ENCODE measurements around the gene PCSK5.

Gene PCSK5

DNA sequence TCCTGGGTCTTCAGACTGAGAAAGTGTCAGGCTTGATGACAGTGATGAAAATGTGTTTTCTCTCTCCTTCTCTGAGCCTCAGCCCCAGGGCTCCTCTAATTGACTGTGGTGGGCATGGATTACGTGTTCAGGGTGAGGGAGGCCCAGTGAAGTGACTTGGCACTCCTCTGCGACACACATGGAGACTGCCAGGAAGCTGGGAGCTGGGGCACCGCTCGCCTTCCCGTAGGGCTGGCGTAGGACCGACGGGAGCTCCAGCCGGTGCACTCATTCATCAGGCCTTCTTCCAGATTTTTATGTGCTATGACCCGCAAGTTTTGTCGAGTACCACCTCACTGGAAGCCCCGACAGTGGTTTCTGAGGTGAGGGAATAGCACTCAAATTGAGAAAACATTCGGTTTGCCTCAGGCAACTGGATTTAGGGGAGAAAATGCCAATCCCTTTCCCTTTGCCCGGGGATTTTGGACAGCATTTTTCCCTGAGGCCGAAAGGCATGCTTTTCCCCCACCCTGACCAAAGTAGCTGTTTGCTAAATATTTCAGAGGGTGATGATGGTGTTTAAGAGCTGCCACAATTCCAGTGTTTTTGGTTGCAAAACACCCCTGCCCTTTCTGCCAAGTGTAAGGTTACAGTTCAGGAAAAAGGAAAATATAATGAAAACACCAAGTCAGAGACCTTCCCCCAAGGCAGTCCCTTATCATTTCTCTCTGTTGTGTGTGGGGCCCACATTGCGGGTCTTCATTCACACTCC lies 83.7 kb downstream of the PCSK5 start:
- DNase-seq: no peak

- no peak for DNase-seq
Observed at GRCh38 chr9:75975071-75975470, 84.6 kb downstream of the PCSK5 start.

GRCh38 chr9:75976549-75976948 lies 86.1 kb downstream of the PCSK5 start:
- DNase-seq: no peak

GRCh38 chr9:75979362-75979761 lies 88.9 kb downstream of the PCSK5 start:
- DNase-seq: no peak

DNA sequence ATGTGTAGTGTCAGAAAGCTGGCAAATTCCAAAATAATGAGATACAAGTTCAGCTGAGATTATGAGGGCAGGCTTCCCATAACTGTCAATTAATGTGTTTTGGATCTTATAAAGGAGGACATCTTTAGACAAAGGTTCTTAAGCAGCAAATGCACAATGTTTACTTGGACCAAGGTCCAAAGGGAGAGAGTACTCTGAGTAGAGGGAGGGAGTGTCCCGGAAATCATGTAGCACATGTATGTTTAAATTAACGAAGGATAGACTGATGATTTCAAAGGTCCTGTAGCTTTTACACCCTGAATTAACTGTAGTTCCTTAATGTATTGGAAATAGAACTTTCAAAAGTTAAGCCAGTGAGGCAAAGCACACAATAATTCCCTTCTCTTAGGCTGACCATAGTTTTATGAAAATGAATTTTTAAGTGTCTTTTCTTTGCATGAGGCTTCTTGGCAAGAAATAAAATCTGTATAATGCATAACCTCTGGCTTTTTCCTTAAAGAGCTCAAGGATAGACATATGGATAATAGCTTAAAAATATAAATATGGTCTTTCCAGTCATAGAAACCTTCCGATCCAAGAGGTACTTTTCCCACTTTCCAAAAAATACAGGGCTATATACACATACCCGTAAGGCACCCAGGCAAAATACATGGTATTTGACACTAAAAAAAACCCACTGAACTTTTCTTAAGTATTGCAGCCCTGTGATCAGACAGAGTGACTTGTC lies 93.0 kb downstream of the PCSK5 start:
- DNase-seq: no peak

- DNase-seq: no peak
Observed at GRCh38 chr9:75985515-75985914, 95.0 kb downstream of the PCSK5 start.

- no peak for DNase-seq
Observed at GRCh38 chr9:75988663-75989062, 98.2 kb downstream of the PCSK5 start.

- no peak for DNase-seq
Observed at GRCh38 chr9:75990156-75990555, 99.7 kb downstream of the PCSK5 start.

DNA sequence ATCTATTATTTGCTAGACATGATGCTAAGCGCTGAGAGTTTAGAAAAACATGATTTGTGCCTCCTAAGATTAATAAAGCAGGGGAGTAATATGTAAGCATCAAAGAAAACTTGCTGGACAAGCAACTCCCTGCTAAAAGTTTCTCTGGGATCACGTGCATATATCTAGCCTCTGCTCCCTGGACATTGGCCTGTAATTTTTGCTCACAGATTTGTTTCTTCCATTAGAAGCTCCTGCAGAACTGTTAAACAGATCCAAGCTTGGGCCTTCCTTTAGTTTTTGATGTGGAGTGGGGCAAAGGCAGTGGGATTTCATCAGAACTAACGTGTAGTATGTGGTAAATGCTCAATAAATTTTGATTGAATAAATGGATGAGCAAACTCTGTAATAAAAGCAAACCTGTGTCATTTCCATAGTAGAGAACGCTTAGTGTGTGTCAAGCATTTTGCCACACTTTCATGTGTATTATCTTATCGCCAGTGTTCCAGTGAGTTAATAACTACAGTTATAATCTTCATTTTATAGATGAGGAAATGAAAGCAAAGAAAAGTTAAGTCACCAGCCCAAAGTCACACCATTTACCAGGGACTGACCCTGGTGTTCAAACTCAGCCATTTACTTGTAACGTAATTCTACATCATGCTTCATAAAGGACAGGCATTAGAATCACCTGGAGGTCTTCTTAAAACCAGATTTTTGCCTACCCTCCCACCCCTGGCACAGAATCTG lies 100.3 kb downstream of the PCSK5 start:
- no peak for DNase-seq

- no peak for DNase-seq
Observed at GRCh38 chr9:75992482-75993206, 102.2 kb downstream of the PCSK5 start.

DNA sequence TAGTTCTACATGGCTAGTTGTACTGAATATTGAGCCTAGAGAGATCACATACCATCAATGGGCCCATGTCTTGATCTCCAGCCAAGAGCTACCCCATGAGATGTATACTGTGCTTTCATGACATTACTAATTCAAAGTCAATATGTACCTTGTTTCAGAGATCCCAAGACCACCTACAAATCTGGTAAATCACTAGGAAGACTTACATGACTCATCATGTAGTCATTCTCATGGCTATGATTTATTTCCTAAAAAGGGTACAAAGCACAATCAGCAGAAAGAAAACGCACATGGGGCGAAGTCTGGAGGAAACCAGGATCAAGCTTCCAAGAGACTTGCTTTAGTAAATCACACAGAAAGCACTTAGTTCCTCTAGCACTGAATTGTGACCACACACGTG lies 103.0 kb downstream of the PCSK5 start:
- DNase-seq: no peak

GRCh38 chr9:75995066-75995465 lies 104.6 kb downstream of the PCSK5 start:
- DNase-seq: no peak

- DNase-seq: no peak
Observed at GRCh38 chr9:75996726-75997125, 106.3 kb downstream of the PCSK5 start.

- DNase-seq: no peak
Observed at GRCh38 chr9:75997206-75997605, 106.7 kb downstream of the PCSK5 start.

DNA sequence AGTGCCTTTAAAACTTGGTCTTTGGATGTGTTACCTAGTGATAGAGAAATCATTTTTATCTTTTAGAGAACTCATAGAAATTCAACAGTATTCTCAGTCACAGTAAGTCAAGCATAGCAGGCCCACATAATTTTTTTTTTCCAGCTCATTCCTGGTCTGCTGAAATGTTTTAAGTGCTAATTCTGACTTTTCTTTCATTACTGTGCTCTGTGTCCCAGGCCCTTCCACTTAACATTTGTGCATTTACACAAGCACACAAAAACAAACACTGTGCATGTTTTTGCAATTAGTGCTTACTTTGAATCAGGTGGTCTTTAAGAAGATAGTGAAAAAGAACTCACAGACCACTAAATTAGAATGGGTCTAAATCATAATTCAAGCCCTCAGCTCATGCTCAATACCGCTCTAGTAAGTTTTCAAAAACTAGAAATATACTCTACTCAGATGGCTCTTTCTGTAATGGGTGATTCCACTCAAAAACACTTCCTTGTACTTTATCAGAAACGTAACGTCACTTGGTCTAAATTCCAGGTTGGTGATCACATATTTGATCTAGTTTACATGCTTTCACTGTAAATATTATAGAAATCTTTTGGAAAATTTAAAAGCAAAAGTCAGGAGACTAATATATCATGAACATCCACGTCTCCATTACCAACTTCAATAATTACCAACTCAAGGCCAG lies 107.8 kb downstream of the PCSK5 start:
- DNase-seq: no peak

- no peak for DNase-seq
Observed at GRCh38 chr9:76001459-76001858, 111.0 kb downstream of the PCSK5 start.

DNA sequence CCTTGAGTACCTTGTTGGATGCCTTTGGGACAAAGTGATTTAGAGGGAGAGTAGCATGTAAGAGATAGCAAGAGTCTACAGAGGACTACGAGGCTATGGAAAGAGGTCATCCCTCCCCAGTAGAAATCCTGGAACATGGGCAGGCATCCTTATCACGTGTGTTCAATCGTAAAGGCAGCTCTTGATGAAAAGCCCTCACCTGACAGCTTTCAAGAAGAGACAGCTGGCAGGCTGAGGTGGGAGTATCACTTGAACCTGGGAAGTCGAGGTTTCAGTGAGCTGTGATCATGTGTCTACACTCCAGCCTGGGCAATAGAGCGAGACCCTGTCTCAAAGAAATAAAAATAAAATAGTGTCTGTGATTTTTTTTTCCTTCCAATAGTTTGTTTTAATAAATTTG lies 112.6 kb downstream of the PCSK5 start:
- DNase-seq: no peak

GRCh38 chr9:76004526-76004925 lies 114.1 kb downstream of the PCSK5 start:
- DNase-seq: no peak

- DNase-seq: no peak
Observed at GRCh38 chr9:76007935-76008334, 117.5 kb downstream of the PCSK5 start.

- DNase-seq: no peak
Observed at GRCh38 chr9:76013809-76014208, 123.3 kb downstream of the PCSK5 start.

- DNase-seq: no peak
Observed at GRCh38 chr9:76018235-76018634, 127.8 kb downstream of the PCSK5 start.

DNA sequence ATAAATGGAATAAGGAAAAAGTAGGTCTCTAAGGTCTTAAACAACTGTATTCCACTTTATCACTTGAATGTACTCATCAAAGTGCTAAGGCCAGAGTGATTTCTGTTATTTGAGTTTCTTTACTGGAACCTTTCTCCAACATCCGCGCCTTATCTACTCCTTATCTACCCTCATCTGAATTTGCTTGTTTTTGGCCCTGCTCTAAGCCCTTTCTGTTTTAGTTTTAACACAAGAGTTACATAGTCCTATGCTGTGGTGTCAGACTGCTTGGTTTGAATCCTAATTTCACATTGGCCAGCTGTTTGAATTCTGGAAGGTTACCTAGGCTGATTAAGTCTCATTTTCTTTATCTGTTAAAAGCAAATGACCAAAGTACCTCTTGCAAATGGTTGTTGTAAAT lies 128.3 kb downstream of the PCSK5 start:
- no peak for DNase-seq

DNA sequence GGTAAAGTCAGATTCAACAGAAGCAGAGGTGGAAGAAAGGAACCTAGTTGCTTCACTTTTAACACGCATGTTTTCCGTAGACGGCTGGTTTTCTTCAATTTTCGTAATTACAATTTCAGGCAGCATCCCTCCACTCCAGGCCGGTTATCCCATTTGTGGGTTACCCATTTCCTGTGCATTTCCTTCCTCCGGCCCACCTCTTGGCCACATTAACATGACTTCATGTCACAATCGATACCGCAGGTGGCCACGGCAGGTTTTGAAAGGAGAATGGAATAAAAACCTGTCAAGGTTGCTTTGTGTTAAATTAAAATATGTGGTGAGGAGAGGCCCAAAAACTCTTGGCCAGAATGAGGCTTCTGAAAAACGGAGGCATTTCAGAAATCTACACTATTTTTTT lies 130.2 kb downstream of the PCSK5 start:
- DNase-seq: no peak
